HG03064 (cell line): Measurements from ENCODE around the gene SCNN1A.

Experiments used
- ATAC-seq: cut with Tn5 transposase; IDR thresholded peaks from one replicate; pipeline ENCODE4 v1.9.1; 2021; ENCODE audit warnings: low read depth; ENCODE audit not compliant: unreplicated experiment

The SCNN1A gene

DNA sequence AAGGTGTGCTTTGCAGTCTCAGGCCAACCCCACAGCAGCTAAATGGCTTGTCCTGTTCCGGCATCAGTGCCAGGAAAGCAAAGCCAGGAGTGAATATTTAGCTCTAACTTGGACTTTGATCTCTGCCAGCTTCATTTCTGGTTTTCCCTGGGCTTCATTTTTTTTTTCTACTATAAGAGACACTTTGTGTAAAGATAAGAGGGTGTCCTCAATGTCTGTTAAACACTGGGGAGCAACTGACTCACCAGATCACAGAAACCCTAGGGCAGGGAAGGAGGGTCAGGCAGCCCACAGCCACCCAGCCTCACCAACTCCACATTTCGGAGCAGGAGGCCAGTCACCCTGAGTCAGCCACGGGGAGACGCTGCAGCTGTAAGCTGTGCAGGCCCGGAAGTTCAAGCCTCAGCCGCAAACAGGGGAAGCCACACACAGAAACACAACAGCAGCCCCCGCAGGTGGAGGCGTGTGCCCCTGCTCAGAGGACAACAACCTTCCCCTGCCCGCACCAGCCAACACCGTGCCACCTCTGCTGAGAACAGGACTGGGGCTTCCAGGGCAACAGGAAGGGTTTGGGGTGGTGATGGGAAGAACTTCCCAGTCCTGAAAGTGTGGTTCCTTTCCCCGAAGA lies 39.8 kb downstream of the SCNN1A start:
- ATAC-seq: peak; percentile 57

DNA sequence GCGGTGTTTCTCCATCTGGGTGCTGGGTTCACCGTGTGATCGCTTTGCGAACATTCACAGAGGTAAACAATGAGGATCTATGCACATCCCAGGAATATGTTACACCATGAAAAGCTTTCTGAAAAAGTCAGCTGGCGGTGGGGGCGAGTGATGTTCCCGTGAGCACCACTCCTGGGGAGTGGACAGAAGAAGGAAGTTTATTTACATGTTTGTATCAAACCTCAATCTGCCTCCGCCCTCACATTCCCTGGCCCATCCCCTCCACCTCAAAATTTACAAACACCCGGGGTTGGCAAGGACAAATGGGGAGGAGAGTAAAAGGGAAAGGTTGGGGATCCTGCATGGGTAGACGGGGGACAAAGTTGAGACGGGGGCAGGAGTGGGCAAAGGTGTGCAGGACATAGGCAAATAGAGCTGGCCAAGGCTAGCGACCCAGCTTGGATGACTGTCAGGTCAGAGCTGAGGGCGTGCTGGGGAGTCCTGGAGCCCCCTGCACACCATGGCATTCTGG lies 40.4 kb downstream of the SCNN1A start:
- no peak for ATAC-seq

GRCh38 chr12:6334359-6334758 lies 41.0 kb downstream of the SCNN1A start:
- ATAC-seq: no peak

DNA sequence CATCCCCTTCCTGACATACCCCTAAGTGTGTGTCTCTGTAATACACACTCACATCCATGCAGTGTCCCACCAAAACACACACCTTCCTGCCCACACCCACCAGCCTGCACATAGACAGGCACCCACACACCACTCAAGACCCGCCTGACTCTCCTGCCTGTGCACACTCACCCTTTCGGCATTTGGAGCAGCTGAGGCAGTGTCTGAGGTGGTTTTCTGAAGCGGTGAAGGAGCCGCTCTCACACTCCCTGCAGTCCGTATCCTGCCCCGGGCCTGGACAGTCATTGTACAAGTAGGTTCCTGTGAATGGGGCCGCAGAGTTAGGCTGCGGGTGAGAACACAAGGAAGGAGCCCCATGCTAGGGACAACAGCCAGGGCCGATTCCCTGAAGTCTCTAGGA lies 41.8 kb downstream of the SCNN1A start:
- no peak for ATAC-seq

- ATAC-seq: no peak
These were observed 42.3 kb downstream of the SCNN1A start for GRCh38 chr12:6333029-6333428.

DNA sequence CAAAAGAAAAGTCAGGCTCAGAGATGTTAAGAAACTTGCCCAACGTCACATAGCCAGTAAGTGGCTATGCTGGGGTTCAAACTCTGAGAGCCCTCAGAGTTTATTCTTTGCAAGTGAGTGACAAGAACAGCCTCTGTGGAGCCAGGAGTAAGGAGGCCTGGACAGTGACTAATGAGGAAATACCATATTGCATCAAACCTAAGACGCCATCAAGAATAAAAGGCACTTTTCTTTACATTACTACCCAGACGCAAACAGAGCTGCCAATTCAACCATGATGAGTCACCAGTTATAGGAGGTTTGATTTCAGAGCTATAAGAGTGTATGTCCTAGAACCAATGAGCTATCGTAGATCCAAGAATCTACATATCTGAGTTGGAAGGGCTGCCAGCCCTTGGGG lies 42.9 kb downstream of the SCNN1A start:
- no peak for ATAC-seq

- ATAC-seq: no peak
These were observed 44.2 kb downstream of the SCNN1A start for GRCh38 chr12:6330999-6331714.

GRCh38 chr12:6330192-6330591 lies 45.2 kb downstream of the SCNN1A start:
- ATAC-seq: no peak

- ATAC-seq: no peak
These were observed 45.7 kb downstream of the SCNN1A start for GRCh38 chr12:6329703-6330064.

- ATAC-seq: no peak
These were observed 46.2 kb downstream of the SCNN1A start for GRCh38 chr12:6328945-6329702.

GRCh38 chr12:6328045-6328779 lies 47.2 kb downstream of the SCNN1A start:
- ATAC-seq: no peak

DNA sequence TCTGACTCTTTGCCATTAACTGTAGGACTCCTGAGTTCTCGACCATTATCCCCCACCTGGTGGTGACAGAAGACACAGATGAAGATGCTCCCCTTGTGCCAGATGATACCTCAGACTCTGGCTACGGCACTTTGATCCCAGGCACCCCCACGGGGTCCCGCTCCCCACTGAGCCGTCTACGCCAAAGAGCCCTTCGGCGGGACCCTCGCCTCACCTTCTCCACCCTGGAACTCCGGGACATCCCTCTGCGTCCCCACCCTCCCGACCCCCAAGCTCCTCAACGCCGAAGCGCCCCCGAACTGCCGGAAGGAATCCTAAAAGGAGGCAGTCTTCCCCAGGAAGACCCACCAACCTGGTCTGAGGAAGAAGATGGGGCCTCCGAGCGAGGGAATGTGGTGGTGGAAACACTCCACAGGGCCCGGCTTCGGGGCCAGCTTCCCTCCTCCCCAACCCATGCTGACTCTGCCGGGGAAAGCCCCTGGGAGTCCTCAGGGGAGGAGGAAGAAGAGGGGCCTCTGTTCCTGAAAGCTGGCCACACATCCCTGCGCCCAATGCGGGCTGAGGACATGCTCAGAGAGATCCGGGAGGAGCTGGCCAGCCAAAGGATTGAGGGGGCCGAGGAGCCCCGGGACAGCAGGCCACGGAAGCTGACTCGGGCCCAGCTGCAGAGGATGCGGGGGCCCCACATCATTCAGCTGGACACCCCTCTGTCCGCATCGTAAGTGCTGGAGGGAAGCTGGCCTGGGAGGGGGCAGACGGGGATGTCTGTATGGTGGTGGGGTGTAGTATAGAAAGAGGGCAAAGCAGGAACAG lies 47.9 kb downstream of the SCNN1A start:
- no peak for ATAC-seq

DNA sequence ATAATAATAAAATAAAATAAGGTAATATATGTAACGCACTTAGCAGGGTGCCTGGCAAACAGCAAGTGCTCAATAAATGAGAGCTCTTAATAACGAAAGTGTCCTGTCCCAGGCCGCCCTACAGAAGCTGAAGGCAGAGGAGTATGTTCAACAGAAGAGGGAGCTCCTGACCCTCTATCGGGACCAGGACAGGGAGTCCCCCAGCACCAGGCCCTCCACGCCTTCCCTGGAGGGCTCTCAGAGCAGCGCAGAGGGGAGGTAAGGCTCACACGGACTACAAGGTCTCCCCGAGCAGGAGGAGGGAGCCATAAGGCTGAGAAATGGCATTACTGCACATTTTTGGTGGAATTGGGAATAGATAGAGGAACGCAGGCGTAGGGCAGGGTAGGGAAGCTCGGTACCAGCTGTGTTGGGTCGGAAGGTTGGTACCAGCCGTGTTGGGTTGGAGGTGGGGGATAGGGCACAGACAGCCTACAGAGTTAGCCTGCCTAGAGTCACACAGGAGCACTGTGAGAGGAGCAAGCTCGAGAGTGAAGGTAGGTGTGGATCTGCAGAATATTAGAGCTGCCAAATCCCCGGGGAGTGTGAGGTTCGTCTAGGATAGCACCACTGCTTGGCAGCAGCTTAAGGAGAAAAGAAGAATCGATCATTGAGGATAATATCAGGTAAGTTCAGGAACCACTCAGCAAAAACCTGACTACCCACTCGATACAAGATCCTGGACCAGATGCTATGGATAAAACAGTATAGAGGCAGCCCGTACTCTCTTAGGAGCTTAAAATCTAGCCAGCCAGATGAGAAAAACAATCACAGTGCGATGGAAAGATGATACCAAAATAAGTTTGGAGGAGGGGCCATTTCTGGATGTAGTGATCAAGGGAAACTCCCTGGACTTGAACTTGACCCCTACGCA lies 48.8 kb downstream of the SCNN1A start:
- ATAC-seq: no peak

- no peak for ATAC-seq
These were observed 50.2 kb downstream of the SCNN1A start for GRCh38 chr12:6324936-6325750.

DNA sequence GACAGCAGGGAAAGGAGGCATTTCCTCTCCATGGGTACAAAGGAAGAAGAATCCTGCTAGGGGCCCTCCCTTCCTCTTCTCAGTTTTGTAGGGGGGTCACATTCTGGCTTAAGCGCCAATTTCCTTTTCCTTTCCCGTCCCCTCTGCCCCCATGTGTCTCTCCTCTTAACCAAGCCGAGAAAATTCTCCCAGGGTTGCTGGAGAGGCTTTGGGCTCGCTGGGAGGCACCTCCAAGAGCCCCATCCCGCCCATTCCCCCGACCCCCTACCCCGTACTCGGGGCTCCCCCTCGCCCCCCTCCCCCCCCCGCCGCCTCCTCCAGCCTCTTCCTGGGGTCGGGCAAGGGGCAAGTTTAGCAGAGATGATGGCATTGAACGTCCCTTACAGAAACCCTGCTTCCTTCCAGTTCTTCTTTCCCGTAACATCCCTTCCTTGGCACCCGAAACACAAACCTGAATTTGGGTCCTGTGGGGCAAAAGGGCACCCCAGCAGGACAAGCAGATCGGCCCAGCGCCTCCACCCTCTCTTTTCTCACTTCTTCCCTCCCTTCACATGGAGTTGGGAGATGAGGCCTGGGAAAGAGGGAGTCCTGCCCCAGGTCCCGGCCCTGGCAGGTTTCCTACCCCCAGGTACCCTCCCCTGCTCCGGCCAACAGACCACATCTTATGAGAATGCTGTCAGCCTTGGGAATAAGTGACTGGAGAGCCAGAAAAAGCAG lies 51.2 kb downstream of the SCNN1A start:
- no peak for ATAC-seq

GRCh38 chr12:6323340-6323994 lies 51.9 kb downstream of the SCNN1A start:
- peak; percentile 77 for ATAC-seq

DNA sequence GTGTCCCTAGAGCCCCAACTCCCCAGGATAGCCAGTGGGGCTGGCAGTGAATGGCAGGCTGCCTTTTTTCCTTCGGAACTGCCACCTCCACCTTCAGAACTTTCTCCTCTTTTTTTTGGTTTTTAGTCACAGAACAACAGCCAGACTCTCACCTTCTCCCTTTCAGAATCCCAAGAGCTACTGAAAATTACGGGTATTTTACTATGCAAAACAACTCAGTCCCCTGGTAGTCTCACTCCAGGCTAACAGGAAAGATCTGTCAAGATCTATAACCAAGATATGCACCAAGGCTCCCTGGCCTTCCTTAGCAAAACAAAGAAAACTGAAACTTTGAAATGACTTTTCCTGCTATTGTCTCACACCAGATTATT lies 52.4 kb downstream of the SCNN1A start:
- peak; percentile 21 for ATAC-seq
